ENCODE measurements around the gene PEPD. TPM values are rescaled to one million over a fixed set of nuclear protein-coding genes. Genes with fewer than 3 reads are reported as not detected.

Gene PEPD
- total RNA-seq, 1 experiment from 2014 or later, result 40.5 TPM

- ChIA-PET RAD21 (ENCODE audit: low non-redundant PET in 1 of 2, low total read pairs in 2 of 2, uncharacterized antibody in 2 of 2, unreplicated experiment in 2 of 2) (no interaction called here), POLR2A (no interaction called here), CTCF (interaction anchor here (0.5 to 1.2 kb wide), 4 partner anchors 7 to 262 kb away, joined by 3 to 5 read pairs (median 4); no protein-coding TSS in a partner anchor)
- Histone ChIP-seq H3K4me3 (replicated peaks in 1 of 2; ENCODE audit: low read depth in 1 of 2, low read length in 2 of 2) (no peak overlapping the region), H3K9ac (ENCODE audit: low read length) (no peak overlapping the region), H3K4me2 (ENCODE audit: low read length) (no peak overlapping the region), H3K36me3 (ENCODE audit: control insufficient read depth in 1 of 2, insufficient read depth in 2 of 2, low read length in 2 of 2) (no peaks in the 10 kb centered on the region), H3K4me1 (ENCODE audit: control insufficient read depth in 1 of 2, insufficient read depth in 2 of 2, low read length in 2 of 2) (no peaks in the 10 kb centered on the region), H3K9me2 (ENCODE audit: insufficient read depth) (no peaks in the 10 kb centered on the region), H3K27ac (ENCODE audit: low read depth, low read length) (no peak overlapping the region), H4K20me1 (ENCODE audit: insufficient read depth) (no peaks in the 10 kb centered on the region), H2AFZ (ENCODE audit: low read depth, low read length, poor library complexity, severe bottlenecking) (no peak overlapping the region), H3K79me2 (ENCODE audit: insufficient read depth, low read length) (no peaks in the 10 kb centered on the region), H3K9me3 (ENCODE audit: control insufficient read depth in 1 of 2, insufficient read depth in 1 of 2, low read depth in 1 of 2, low read length in 2 of 2) (no peaks in the 10 kb centered on the region), H3K27me3 (ENCODE audit: insufficient read depth, low read length) (no peaks in the 10 kb centered on the region)
- no peak for DNase-seq (ENCODE audit: low read depth, low spot score)
- intact Hi-C loops (cut with micrococcal nuclease), result loop anchor here (10.0 kb wide), 1 partner anchor 264 kb away; no protein-coding TSS in a partner anchor
- BruUV-seq (replicated peaks), result no TSS peak
- TF ChIP-seq ATF3 (IDR thresholded peaks at IDR 0.05) (no peak), RAD21 (IDR thresholded peaks at IDR 0.05; ENCODE audit: low read depth) (no peak)
- ATAC-seq, result no peak
These were observed 112.8 kb downstream of the PEPD start for GRCh38 chr19:33408538-33409434.

GRCh38 chr19:33408116-33408515, 113.5 kb downstream of the PEPD start:
- POLR2A ChIA-PET, result no interaction called here
- no peak for DNase-seq (ENCODE audit: low read depth, low spot score)
- Histone ChIP-seq H3K4me3 (replicated peaks in 1 of 2; ENCODE audit: low read depth in 1 of 2, low read length in 2 of 2) (no peak overlapping the region), H3K79me2 (ENCODE audit: insufficient read depth, low read length) (no peaks in the 10 kb centered on the region), H3K9me3 (ENCODE audit: control insufficient read depth in 1 of 2, insufficient read depth in 1 of 2, low read depth in 1 of 2, low read length in 2 of 2) (no peaks in the 10 kb centered on the region), H4K20me1 (ENCODE audit: insufficient read depth) (no peaks in the 10 kb centered on the region), H3K9me2 (ENCODE audit: insufficient read depth) (no peaks in the 10 kb centered on the region), H3K4me1 (ENCODE audit: control insufficient read depth in 1 of 2, insufficient read depth in 2 of 2, low read length in 2 of 2) (no peaks in the 10 kb centered on the region), H2AFZ (ENCODE audit: low read depth, low read length, poor library complexity, severe bottlenecking) (no peak overlapping the region), H3K27me3 (ENCODE audit: insufficient read depth, low read length) (no peaks in the 10 kb centered on the region), H3K9ac (ENCODE audit: low read length) (no peak overlapping the region), H3K36me3 (ENCODE audit: control insufficient read depth in 1 of 2, insufficient read depth in 2 of 2, low read length in 2 of 2) (no peaks in the 10 kb centered on the region), H3K27ac (ENCODE audit: low read depth, low read length) (no peak overlapping the region), H3K4me2 (ENCODE audit: low read length) (no peak overlapping the region)
- RAD21 ChIA-PET (ENCODE audit: low non-redundant PET in 1 of 2, low total read pairs in 2 of 2, uncharacterized antibody in 2 of 2, unreplicated experiment in 2 of 2), result no interaction called here
- ATAC-seq, result no peak
- CTCF ChIA-PET, result interaction anchor here (0.5 to 1.2 kb wide), 4 partner anchors 8 to 262 kb away, joined by 3 to 5 read pairs (median 4); no protein-coding TSS in a partner anchor
- no TSS peak for BruUV-seq (replicated peaks)
- intact Hi-C loops (cut with micrococcal nuclease), result loop anchor here (10.0 kb wide), 1 partner anchor 263 kb away; no protein-coding TSS in a partner anchor
- TF ChIP-seq POLR2A (IDR thresholded peaks at IDR 0.05; ENCODE audit: borderline replicate concordance, extremely low read depth, insufficient read depth, insufficient read length) (no peak), EZH2phosphoT487 (IDR thresholded peaks at IDR 0.05; ENCODE audit: borderline replicate concordance) (no peak), YY1 (IDR thresholded peaks at IDR 0.05; ENCODE audit: extremely low read depth, insufficient replicate concordance, low read depth, low read length) (no peak), SIN3A (IDR thresholded peaks at IDR 0.05; ENCODE audit: low read depth) (no peak), SP1 (IDR thresholded peaks at IDR 0.05; ENCODE audit: low read depth) (no peak), ZBTB33 (IDR thresholded peaks at IDR 0.05; ENCODE audit: extremely low read depth, insufficient replicate concordance, low read length) (no peak), ZFX (IDR thresholded peaks at IDR 0.05) (no peak), TCF7L2 (IDR thresholded peaks at IDR 0.05; ENCODE audit: borderline replicate concordance, extremely low read depth, insufficient read depth, insufficient read length) (no peak), CEBPB (IDR thresholded peaks at IDR 0.05; ENCODE audit: low read depth) (no peak), JUND (IDR thresholded peaks at IDR 0.05) (no peak), EZH2 (IDR thresholded peaks at IDR 0.05) (no peak)
- TF ChIP-seq, protein P1, sequence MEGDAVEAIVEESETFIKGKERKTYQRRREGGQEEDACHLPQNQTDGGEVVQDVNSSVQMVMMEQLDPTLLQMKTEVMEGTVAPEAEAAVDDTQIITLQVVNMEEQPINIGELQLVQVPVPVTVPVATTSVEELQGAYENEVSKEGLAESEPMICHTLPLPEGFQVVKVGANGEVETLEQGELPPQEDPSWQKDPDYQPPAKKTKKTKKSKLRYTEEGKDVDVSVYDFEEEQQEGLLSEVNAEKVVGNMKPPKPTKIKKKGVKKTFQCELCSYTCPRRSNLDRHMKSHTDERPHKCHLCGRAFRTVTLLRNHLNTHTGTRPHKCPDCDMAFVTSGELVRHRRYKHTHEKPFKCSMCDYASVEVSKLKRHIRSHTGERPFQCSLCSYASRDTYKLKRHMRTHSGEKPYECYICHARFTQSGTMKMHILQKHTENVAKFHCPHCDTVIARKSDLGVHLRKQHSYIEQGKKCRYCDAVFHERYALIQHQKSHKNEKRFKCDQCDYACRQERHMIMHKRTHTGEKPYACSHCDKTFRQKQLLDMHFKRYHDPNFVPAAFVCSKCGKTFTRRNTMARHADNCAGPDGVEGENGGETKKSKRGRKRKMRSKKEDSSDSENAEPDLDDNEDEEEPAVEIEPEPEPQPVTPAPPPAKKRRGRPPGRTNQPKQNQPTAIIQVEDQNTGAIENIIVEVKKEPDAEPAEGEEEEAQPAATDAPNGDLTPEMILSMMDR (IDR thresholded peaks at IDR 0.05 in 2 of 3, conservative IDR thresholded peaks at IDR 0.05 in 1 of 3; ENCODE audit: borderline replicate concordance in 1 of 3, insufficient read depth in 1 of 3, low read depth in 2 of 3, low read length in 2 of 3), result no peak

Measured in HCT116 (cell line).